SK-N-SH (cell line): ENCODE results near the gene TMA7. TPM values are rescaled to one million over a fixed set of nuclear protein-coding genes. Genes with fewer than 3 reads are reported as not detected.

Experiments used
- CTCF ChIA-PET: fragments of 300-600, 350-600 bp; formaldehyde crosslinking; extraction: SDS; loops from one replicate; lab custom pipeline; 2021; lab: Yijun Ruan, JAX
- POLR2A ChIA-PET: fragments of 350-600 bp; sonication (Branson Sonifier 250); formaldehyde crosslinking; extraction: SDS; loops from one replicate; lab custom pipeline; 2020; ENCODE audit warnings: antibody characterized with exemption, inconsistent platforms; lab: Yijun Ruan, JAX
- DNase-seq: peaks from one replicate; pipeline ENCODE4 v3.0.0; 2012
- H2AFZ ChIP-seq: fragments of 200-600 bp; sonication (generic); 2 replicates; pipeline ENCODE4 v1.8.1; 2016; ENCODE audit warnings: antibody characterized with exemption, mild to moderate bottlenecking, low read depth
- H3F3A ChIP-seq: fragments of 200-600 bp; sonication (generic); replicated peaks from 2 replicates; pipeline ENCODE3; 2016; ENCODE audit warnings: antibody characterized with exemption, mild to moderate bottlenecking; ENCODE audit not compliant: insufficient read depth
- H3K27ac ChIP-seq, 2 experiments: fragments of 200-500 bp in 1 of 2; fragments of 200-600 bp in 1 of 2; sonication (Bioruptor generic) in 1 of 2; sonication (generic), shearing (Covaris generic) in 1 of 2; 2 replicates each; pipeline versions ENCODE4 v1.5.1 to v1.6.1; 2014 to 2016; ENCODE audit warnings: low read depth in 2 of 2, inconsistent platforms in 1 of 2, low read length in 1 of 2, mild to moderate bottlenecking in 1 of 2, mixed read lengths in 1 of 2
- H3K27me3 ChIP-seq: fragments of 200-600 bp; sonication (generic), shearing (Covaris generic); 2 replicates; pipeline ENCODE4 v1.6.1; 2016; ENCODE audit warnings: mixed run types; ENCODE audit not compliant: insufficient read depth
- H3K36me3 ChIP-seq, 2 experiments: fragments of 200-500 bp in 1 of 2; fragments of 200-600 bp in 1 of 2; sonication (Bioruptor generic) in 1 of 2; sonication (generic) in 1 of 2; replicated peaks in 1 of 2; 2 replicates each; pipeline versions ENCODE3 to v1.5.1; 2014 to 2016; ENCODE audit warnings: low read length in 1 of 2, mild to moderate bottlenecking in 1 of 2; ENCODE audit not compliant: insufficient read depth in 2 of 2, control insufficient read depth in 1 of 2
- H3K4me1 ChIP-seq, 2 experiments: fragments of 200-500 bp in 1 of 2; fragments of 200-600 bp in 1 of 2; sonication (Bioruptor generic) in 1 of 2; sonication (generic), shearing (Covaris generic) in 1 of 2; 2 replicates each; pipeline versions ENCODE4 v1.5.1 to v1.6.1; 2014 to 2016; ENCODE audit warnings: low read depth in 1 of 2, low read length in 1 of 2, mixed run types in 1 of 2; ENCODE audit not compliant: insufficient read depth in 2 of 2, control insufficient read depth in 1 of 2
- H3K4me2 ChIP-seq: fragments of 200-600 bp; sonication (generic), shearing (Covaris generic); 2 replicates; pipeline ENCODE4 v1.6.1; 2017; ENCODE audit warnings: mixed run types
- H3K4me3 ChIP-seq, 2 experiments: fragments of 200-500 bp in 1 of 2; fragments of 200-600 bp in 1 of 2; sonication (Bioruptor generic) in 1 of 2; sonication (generic), shearing (Covaris generic) in 1 of 2; 2 replicates each; pipeline versions ENCODE4 v1.5.1 to v1.8.1; 2014 to 2016; ENCODE audit warnings: low read depth in 2 of 2, inconsistent platforms in 1 of 2, low read length in 1 of 2, mild to moderate bottlenecking in 1 of 2, mixed read lengths in 1 of 2, moderate library complexity in 1 of 2
- H3K79me2 ChIP-seq: fragments of 200-600 bp; sonication (generic); 2 replicates; pipeline ENCODE4 v1.8.1; 2017; ENCODE audit warnings: mild to moderate bottlenecking; ENCODE audit not compliant: insufficient read depth
- H3K9ac ChIP-seq: fragments of 200-600 bp; sonication (generic); 2 replicates; pipeline ENCODE4 v1.6.1; 2017; ENCODE audit warnings: mixed run types
- H3K9me2 ChIP-seq: fragments of 200-600 bp; sonication (generic); 2 replicates; pipeline ENCODE4 v1.6.1; 2017; ENCODE audit warnings: mixed run types
- H3K9me3 ChIP-seq: fragments of 200-600 bp; sonication (generic); 2 replicates; pipeline ENCODE4 v1.6.1; 2017; ENCODE audit warnings: mixed run types, mild to moderate bottlenecking, moderate library complexity
- H4K20me1 ChIP-seq: fragments of 200-600 bp; sonication (generic); 2 replicates; pipeline ENCODE4 v1.6.1; 2017; ENCODE audit warnings: mild to moderate bottlenecking, mixed run types; ENCODE audit not compliant: insufficient read depth
- CHD2 ChIP-seq: fragments of 150-350 bp; IDR thresholded peaks from 2 replicates; pipeline ENCODE4 v1.6.1; 2018; ENCODE audit warnings: low read length; ENCODE audit not compliant: partially characterized antibody
- CTCF ChIP-seq: fragments of 200-600 bp; sonication (generic); IDR thresholded peaks from 2 replicates; pipeline ENCODE4 v1.6.1; 2017; ENCODE audit warnings: antibody characterized with exemption, mild to moderate bottlenecking, moderate library complexity
- EP300 ChIP-seq, 2 experiments: IDR thresholded peaks; 2 replicates each; pipeline versions ENCODE4 v1.4.0 to v1.6.1; 2012; ENCODE audit warnings: borderline replicate concordance in 1 of 2, low read depth in 1 of 2, low read length in 1 of 2
- EZH2phosphoT487 ChIP-seq: fragments of 200-600 bp; sonication (generic); IDR thresholded peaks from 2 replicates; pipeline ENCODE4 v1.6.1; 2017; ENCODE audit warnings: low read depth, mixed run types, mild to moderate bottlenecking, antibody characterized with exemption, moderate library complexity, borderline replicate concordance
- FOXJ3 ChIP-seq: sonication (generic); formaldehyde crosslinking; IDR thresholded peaks from 2 replicates; pipeline ENCODE4 v1.5.1; 2020; ENCODE audit warnings: mild to moderate bottlenecking, missing genetic modification reagents
- FOXM1 ChIP-seq: IDR thresholded peaks from 2 replicates; pipeline ENCODE4 v1.4.0; 2012; ENCODE audit warnings: low read depth, mild to moderate bottlenecking
- GATA2 ChIP-seq: sonication (generic); formaldehyde crosslinking; IDR thresholded peaks from 2 replicates; pipeline ENCODE4 v1.5.0; 2020; ENCODE audit warnings: mild to moderate bottlenecking, missing genetic modification reagents
- JUND ChIP-seq: IDR thresholded peaks from 2 replicates; pipeline ENCODE4 v1.4.0; 2012
- MEF2A ChIP-seq: IDR thresholded peaks from 2 replicates; pipeline ENCODE4 v1.4.0; 2012; ENCODE audit warnings: low read depth, borderline replicate concordance
- MXI1 ChIP-seq: IDR thresholded peaks from 2 replicates; pipeline ENCODE4 v1.6.1; 2012; ENCODE audit warnings: mild to moderate bottlenecking, low read depth, low read length, improper control_type of control experiment
- NRF1 ChIP-seq: IDR thresholded peaks from 2 replicates; pipeline ENCODE4 v1.6.1; 2012; ENCODE audit warnings: low read depth, mild to moderate bottlenecking, low read length
- POLR2AphosphoS5 ChIP-seq: IDR thresholded peaks from 2 replicates; pipeline ENCODE4 v1.6.1; 2012; ENCODE audit warnings: low read depth, low read length
- RAD21 ChIP-seq: IDR thresholded peaks from 2 replicates; pipeline ENCODE4 v1.6.1; 2012; ENCODE audit warnings: mild to moderate bottlenecking, low read length
- RCOR1 ChIP-seq: fragments of 150-350 bp; IDR thresholded peaks from 2 replicates; pipeline ENCODE4 v1.6.1; 2017; ENCODE audit warnings: antibody characterized with exemption, low read length
- SMC3 ChIP-seq: IDR thresholded peaks from 2 replicates; pipeline ENCODE4 v1.6.1; 2012; ENCODE audit warnings: low read depth, low read length, improper control_type of control experiment
- TCF12 ChIP-seq: IDR thresholded peaks from 2 replicates; pipeline ENCODE4 v1.4.0; 2012
- YY1 ChIP-seq: IDR thresholded peaks from 2 replicates; pipeline ENCODE4 v1.4.0; 2012; ENCODE audit warnings: low read depth, mild to moderate bottlenecking
- WGBS: methylation state at CpG from one replicate; pipeline ENCODE4 v1.1.6; 2017; ENCODE audit warnings: low lambda C conversion rate; 5-methylcytosine and 5-hydroxymethylcytosine counted together
- polyA plus RNA-seq, 3 experiments: library from polyadenylated mRNA; depleted of rRNA; stranded (reverse); fragments of >200 nt; gene quantifications; 2 replicates each; pipeline ENCODE4 v1.2.3, GENCODE V29; 2012
- TF ChIP-seq, protein P1 (sequence below): fragments of 150-350 bp; IDR thresholded peaks from 2 replicates; pipeline ENCODE4 v1.6.1; 2017; ENCODE audit warnings: antibody characterized with exemption, low read length, low read depth, borderline replicate concordance
- TF ChIP-seq, protein P2 (sequence below): IDR thresholded peaks from 2 replicates; pipeline ENCODE4 v1.4.0; 2012; ENCODE audit warnings: low read depth, borderline replicate concordance
- TF ChIP-seq, protein P3 (sequence below): IDR thresholded peaks from 2 replicates; pipeline ENCODE4 v1.4.0; 2012; ENCODE audit warnings: low read depth

The TMA7 gene
- polyA plus RNA-seq, 1 of the 3 experiments (the other 2 are of a cell fraction), result 438 TPM

- Histone ChIP-seq H3K9me2 (no peaks in the 10 kb centered on the region), H3K4me3 (no peak overlapping the region), H2AFZ (no peak overlapping the region), H3K36me3 (peaks cover 0 to 71% of the 10 kb centered on the region in 2 experiments), H3K27ac (no peak overlapping the region), H3K27me3 (no peaks in the 10 kb centered on the region), H3K9me3 (no peaks in the 10 kb centered on the region), H3K4me2 (no peak overlapping the region), H3K4me1 (no peaks in the 10 kb centered on the region), H3K79me2 (no peaks in the 10 kb centered on the region), H3F3A (no peaks in the 10 kb centered on the region), H4K20me1 (no peaks in the 10 kb centered on the region), H3K9ac (no peak overlapping the region)
- DNase-seq, result peak; percentile 21
- TF ChIP-seq GATA2 (CRISPR knock-in tag) (no peak), JUND (no peak), RCOR1 (no peak), CTCF (no peak), YY1 (no peak), MEF2A (no peak), RAD21 (no peak), SMC3 (no peak), FOXM1 (no peak), POLR2AphosphoS5 (no peak), EZH2phosphoT487 (no peak), NRF1 (no peak), MXI1 (no peak)
- WGBS, result 92% methylated on average over 7 of the region's 16 CpGs
- ChIA-PET CTCF (interaction anchor here (3.1 to 15.6 kb wide), 2 partner anchors 10 to 21 kb away, joined by 14 to 399 read pairs; partner anchors contain the start of gene PLXNB1), POLR2A (no interaction called here)
Observed at GRCh38 chr3:48410205-48411040, 29.6 kb upstream of the TMA7 start.

GRCh38 chr3:48411041-48411588 is 28.9 kb upstream of the TMA7 start:
- Histone ChIP-seq H3K36me3 (peaks cover 0 to 72% of the 10 kb centered on the region in 2 experiments), H4K20me1 (no peaks in the 10 kb centered on the region), H3K4me2 (no peak overlapping the region), H3K4me3 (no peak overlapping the region), H3K27me3 (no peaks in the 10 kb centered on the region), H3K4me1 (no peaks in the 10 kb centered on the region), H3F3A (no peaks in the 10 kb centered on the region), H3K27ac (no peak overlapping the region), H3K79me2 (no peaks in the 10 kb centered on the region), H3K9ac (no peak overlapping the region), H2AFZ (no peak overlapping the region), H3K9me2 (no peaks in the 10 kb centered on the region), H3K9me3 (no peaks in the 10 kb centered on the region)
- ChIA-PET POLR2A (no interaction called here), CTCF (interaction anchor here (3.1 to 15.6 kb wide), 2 partner anchors 10 to 20 kb away, joined by 14 to 399 read pairs; partner anchors contain the start of gene PLXNB1)
- DNase-seq, result peak; percentile 9
- 95% methylated on average over 4 of the region's 9 CpGs for WGBS
- TF ChIP-seq, protein P1, sequence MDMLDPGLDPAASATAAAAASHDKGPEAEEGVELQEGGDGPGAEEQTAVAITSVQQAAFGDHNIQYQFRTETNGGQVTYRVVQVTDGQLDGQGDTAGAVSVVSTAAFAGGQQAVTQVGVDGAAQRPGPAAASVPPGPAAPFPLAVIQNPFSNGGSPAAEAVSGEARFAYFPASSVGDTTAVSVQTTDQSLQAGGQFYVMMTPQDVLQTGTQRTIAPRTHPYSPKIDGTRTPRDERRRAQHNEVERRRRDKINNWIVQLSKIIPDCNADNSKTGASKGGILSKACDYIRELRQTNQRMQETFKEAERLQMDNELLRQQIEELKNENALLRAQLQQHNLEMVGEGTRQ, result no peak
- TF ChIP-seq, protein P2, sequence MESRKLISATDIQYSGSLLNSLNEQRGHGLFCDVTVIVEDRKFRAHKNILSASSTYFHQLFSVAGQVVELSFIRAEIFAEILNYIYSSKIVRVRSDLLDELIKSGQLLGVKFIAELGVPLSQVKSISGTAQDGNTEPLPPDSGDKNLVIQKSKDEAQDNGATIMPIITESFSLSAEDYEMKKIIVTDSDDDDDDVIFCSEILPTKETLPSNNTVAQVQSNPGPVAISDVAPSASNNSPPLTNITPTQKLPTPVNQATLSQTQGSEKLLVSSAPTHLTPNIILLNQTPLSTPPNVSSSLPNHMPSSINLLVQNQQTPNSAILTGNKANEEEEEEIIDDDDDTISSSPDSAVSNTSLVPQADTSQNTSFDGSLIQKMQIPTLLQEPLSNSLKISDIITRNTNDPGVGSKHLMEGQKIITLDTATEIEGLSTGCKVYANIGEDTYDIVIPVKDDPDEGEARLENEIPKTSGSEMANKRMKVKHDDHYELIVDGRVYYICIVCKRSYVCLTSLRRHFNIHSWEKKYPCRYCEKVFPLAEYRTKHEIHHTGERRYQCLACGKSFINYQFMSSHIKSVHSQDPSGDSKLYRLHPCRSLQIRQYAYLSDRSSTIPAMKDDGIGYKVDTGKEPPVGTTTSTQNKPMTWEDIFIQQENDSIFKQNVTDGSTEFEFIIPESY, result no peak
- TF ChIP-seq FOXJ3 (CRISPR knock-in tag), result no peak
- no peak for TF ChIP-seq EP300 (IDR thresholded peaks at IDR 0.05; ENCODE audit: borderline replicate concordance in 1 of 2, low read depth in 1 of 2, low read length in 1 of 2)
- no peak for TF ChIP-seq POLR2AphosphoS5
- no peak for TF ChIP-seq CHD2
- no peak for TF ChIP-seq GATA2 (CRISPR knock-in tag)
- TF ChIP-seq FOXM1, result no peak
- TF ChIP-seq, protein P3, sequence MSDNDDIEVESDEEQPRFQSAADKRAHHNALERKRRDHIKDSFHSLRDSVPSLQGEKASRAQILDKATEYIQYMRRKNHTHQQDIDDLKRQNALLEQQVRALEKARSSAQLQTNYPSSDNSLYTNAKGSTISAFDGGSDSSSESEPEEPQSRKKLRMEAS, result no peak
- no peak for TF ChIP-seq TCF12
